ENCODE results near the gene SETD5.

Gene SETD5

DNA sequence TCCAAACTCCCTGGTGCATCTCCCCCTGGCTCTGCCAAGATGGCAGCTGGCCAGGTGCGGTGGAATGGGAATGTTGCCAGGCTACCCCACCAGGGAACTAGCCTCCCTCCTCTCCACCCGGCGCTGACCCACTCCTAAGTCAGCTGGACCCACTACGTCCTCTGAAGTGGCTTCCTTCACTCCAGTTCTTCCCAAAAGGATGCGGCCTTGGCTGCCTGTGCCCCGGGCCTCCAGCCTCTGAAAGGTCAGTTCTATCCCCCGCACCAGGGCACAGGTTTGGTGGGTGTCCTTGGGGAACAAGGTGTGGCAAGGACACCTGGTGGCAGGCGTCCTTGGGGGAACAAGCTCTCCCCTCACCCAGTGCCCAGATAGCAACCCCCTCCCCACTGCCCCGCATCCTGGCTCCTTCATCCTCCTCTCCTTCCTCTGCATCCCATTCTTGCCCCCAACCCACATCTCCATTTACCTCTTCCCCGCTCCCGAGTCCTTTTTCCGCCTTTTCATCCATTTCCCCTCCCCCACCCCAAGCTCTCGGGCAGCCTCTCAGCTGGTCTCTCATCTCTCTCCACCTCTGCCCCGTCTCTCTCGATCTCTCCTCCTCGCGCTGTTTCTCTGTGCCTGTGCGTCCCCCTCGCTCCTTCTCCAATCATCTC is 102.2 kb downstream of the SETD5 start:
- H3K9me2 ChIP-seq (replicated peaks; ENCODE audit: control insufficient read depth, low read length): no peaks in the 10 kb centered on the region
- H3K79me2 ChIP-seq (ENCODE audit: control insufficient read depth, low read length): no peaks in the 10 kb centered on the region
- H3K4me3 ChIP-seq (ENCODE audit: low read length): no peak overlapping the region
- no peaks in the 10 kb centered on the region for H4K20me1 ChIP-seq (ENCODE audit: control insufficient read depth, insufficient read depth, low read depth, low read length)
- peaks cover 18% of the 10 kb centered on the region for H3K4me1 ChIP-seq (ENCODE audit: control insufficient read depth, low read length)
- H3K9me3 ChIP-seq (ENCODE audit: control insufficient read depth, insufficient read depth, low read length): no peaks in the 10 kb centered on the region
- no peaks in the 10 kb centered on the region for H3K36me3 ChIP-seq (ENCODE audit: control insufficient read depth, low read length)
- H3K27me3 ChIP-seq (ENCODE audit: control insufficient read depth, low read length): peaks cover 35% of the 10 kb centered on the region
- no peak overlapping the region for H3K4me2 ChIP-seq (ENCODE audit: low read length)
- H3K27ac ChIP-seq (ENCODE audit: low read depth, low read length): no peak overlapping the region
- H3F3A ChIP-seq (ENCODE audit: control insufficient read depth, insufficient read depth): peaks cover 7% of the 10 kb centered on the region; the same call in 1 of the 2 replicates
- TF ChIP-seq, protein P1, sequence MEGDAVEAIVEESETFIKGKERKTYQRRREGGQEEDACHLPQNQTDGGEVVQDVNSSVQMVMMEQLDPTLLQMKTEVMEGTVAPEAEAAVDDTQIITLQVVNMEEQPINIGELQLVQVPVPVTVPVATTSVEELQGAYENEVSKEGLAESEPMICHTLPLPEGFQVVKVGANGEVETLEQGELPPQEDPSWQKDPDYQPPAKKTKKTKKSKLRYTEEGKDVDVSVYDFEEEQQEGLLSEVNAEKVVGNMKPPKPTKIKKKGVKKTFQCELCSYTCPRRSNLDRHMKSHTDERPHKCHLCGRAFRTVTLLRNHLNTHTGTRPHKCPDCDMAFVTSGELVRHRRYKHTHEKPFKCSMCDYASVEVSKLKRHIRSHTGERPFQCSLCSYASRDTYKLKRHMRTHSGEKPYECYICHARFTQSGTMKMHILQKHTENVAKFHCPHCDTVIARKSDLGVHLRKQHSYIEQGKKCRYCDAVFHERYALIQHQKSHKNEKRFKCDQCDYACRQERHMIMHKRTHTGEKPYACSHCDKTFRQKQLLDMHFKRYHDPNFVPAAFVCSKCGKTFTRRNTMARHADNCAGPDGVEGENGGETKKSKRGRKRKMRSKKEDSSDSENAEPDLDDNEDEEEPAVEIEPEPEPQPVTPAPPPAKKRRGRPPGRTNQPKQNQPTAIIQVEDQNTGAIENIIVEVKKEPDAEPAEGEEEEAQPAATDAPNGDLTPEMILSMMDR (IDR thresholded peaks at IDR 0.05; ENCODE audit: low read depth, low read length, poor library complexity, severe bottlenecking): no peak

DNA sequence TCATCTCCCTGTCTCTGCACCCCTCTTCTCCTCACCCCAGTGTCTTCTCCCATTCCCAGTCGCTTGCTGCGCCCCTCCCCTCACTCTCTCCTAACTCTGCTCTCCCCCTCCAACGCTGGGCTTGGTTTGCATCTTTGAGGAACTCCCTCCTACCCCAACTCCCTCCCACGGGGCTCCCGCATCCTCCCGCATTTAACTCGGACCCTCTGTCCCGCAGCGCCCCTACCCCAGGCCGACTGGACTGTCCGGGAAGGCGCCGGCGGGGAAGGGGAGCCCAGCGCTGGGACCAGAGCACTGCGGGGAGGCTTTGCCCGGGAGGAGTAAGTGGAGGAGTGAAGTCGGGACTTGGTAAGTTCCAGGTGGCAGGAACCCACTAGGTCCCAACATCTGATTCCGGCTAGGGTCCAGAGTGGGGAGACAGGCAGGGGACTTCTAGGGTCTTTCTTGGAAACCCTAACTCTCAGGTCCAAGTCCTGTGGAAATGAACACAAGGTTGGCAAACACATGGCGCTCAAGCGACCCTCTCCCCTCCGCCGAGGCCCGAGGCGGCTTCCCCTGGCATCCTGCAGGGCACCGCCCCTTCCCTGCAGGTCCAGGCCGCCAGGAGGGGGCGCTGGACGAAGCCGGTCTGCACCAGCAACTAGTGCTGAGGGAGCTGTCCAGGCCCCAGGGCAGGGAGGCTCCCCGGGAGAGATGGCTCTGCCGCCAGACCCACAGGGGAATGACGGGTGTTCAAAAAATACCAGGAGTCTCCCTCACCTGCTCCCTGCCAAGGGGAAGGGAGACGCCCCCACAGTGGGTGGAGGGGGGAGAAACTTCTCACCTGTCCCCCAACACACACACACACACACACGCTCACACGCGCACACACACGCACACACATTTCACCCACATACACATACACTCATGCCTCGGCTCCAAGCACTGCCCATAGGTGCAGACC is 103.0 kb downstream of the SETD5 start:
- H3K79me2 ChIP-seq (ENCODE audit: control insufficient read depth, low read length): no peaks in the 10 kb centered on the region
- no peaks in the 10 kb centered on the region for H3K9me2 ChIP-seq (replicated peaks; ENCODE audit: control insufficient read depth, low read length)
- H3K36me3 ChIP-seq (ENCODE audit: control insufficient read depth, low read length): no peaks in the 10 kb centered on the region
- H4K20me1 ChIP-seq (ENCODE audit: control insufficient read depth, insufficient read depth, low read depth, low read length): no peaks in the 10 kb centered on the region
- H3K9me3 ChIP-seq (ENCODE audit: control insufficient read depth, insufficient read depth, low read length): no peaks in the 10 kb centered on the region
- peaks cover 29% of the 10 kb centered on the region for H3K27me3 ChIP-seq (ENCODE audit: control insufficient read depth, low read length)
- TF ChIP-seq EZH2phosphoT487 (IDR thresholded peaks at IDR 0.05; ENCODE audit: borderline replicate concordance, low read length): peak; percentile 87; the same call in 1 of the 2 replicates
- TF ChIP-seq, protein P1 (IDR thresholded peaks at IDR 0.05; ENCODE audit: low read depth, low read length, poor library complexity, severe bottlenecking): peak; percentile 87
- H3K4me3 ChIP-seq (ENCODE audit: low read length): no peak overlapping the region
- peaks cover 10% of the 10 kb centered on the region; the same call in 1 of the 2 replicates for H3F3A ChIP-seq (ENCODE audit: control insufficient read depth, insufficient read depth)
- peaks cover 26% of the 10 kb centered on the region for H3K4me1 ChIP-seq (ENCODE audit: control insufficient read depth, low read length)
- no peak overlapping the region for H3K27ac ChIP-seq (ENCODE audit: low read depth, low read length)
- H3K4me2 ChIP-seq (ENCODE audit: low read length): peak overlapping the region; percentile 23; the same call in 1 of the 2 replicates

DNA sequence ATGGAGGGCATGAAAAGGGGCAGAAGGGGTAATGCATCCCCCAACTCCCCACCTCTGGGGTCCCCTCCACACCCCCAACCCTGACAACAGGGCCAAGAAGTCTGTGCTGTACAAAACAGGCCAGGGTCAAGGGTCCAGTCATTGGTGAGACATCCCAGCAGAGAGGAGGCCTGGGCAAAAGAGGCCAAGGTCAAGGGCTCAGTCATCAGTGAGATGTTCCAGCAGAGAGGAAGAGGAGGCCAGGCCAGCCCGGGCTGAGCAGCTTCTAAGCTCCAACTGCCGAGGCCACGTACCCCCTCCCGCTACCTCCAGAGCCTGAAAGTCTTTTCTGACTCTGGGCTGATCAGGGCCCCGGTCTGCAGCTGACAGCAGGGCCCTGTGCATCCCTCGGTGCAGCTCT is 103.8 kb downstream of the SETD5 start:
- Histone ChIP-seq H3K36me3 (ENCODE audit: control insufficient read depth, low read length) (no peaks in the 10 kb centered on the region), H3K27ac (ENCODE audit: low read depth, low read length) (no peak overlapping the region), H3K4me2 (ENCODE audit: low read length) (no peak overlapping the region), H3K27me3 (ENCODE audit: control insufficient read depth, low read length) (peaks cover 29% of the 10 kb centered on the region), H3K9me2 (replicated peaks; ENCODE audit: control insufficient read depth, low read length) (no peaks in the 10 kb centered on the region), H3F3A (ENCODE audit: control insufficient read depth, insufficient read depth) (peaks cover 10% of the 10 kb centered on the region; the same call in 1 of the 2 replicates), H4K20me1 (ENCODE audit: control insufficient read depth, insufficient read depth, low read depth, low read length) (no peaks in the 10 kb centered on the region), H3K4me3 (ENCODE audit: low read length) (no peak overlapping the region), H3K4me1 (ENCODE audit: control insufficient read depth, low read length) (peaks cover 31% of the 10 kb centered on the region), H3K79me2 (ENCODE audit: control insufficient read depth, low read length) (no peaks in the 10 kb centered on the region), H3K9me3 (ENCODE audit: control insufficient read depth, insufficient read depth, low read length) (no peaks in the 10 kb centered on the region)
- TF ChIP-seq, protein P1 (IDR thresholded peaks at IDR 0.05; ENCODE audit: low read depth, low read length, poor library complexity, severe bottlenecking): no peak
- TF ChIP-seq EZH2phosphoT487 (IDR thresholded peaks at IDR 0.05; ENCODE audit: borderline replicate concordance, low read length): no peak

Measured in DOHH2 (cell line).